Right ventricle myocardium inferior (tissue), 1 donor: ENCODE data around the gene HIPK3. TPM values are rescaled to one million over a fixed set of nuclear protein-coding genes. Genes with fewer than 3 reads are reported as not detected.

Experiments used
- ATAC-seq: fragments of 200-7000 bp; cut with Tn5 transposase; one replicate; pipeline ENCODE4 v1.9.1; 2020; ENCODE audit warnings: mild to moderate bottlenecking, moderate library complexity
- DNase-seq: peaks from one replicate; pipeline ENCODE4 v3.0.0; 2021; ENCODE audit errors: missing footprints
- intact Hi-C: fragments of 100-400 bp; cut with DNase I; formaldehyde crosslinking; loops from one replicate; pipeline ENCODE4 v1.11.0; 2022
- total RNA-seq: library from RNA; stranded (reverse); fragmentation: NEBNext Ultra II Directional; extraction: Animal tissue kit (Norgen Biotek cat#: 25700); gene quantifications from one replicate; pipeline ENCODE4 v1.2.1, GENCODE V29; 2021
- donor health status: DM: no; HTN: yes; CAD: no; lungs with severe emphysema.

Gene HIPK3
- total RNA-seq, 1 donor from 2014 or later: 285 TPM

GRCh38 chr11:33377412-33378370, 120.5 kb downstream of the HIPK3 start:
- ATAC-seq (no peak), DNase-seq (no peak)
- intact Hi-C loops: no loop called here

GRCh38 chr11:33379947-33380346, 122.8 kb downstream of the HIPK3 start:
- no peak for DNase-seq
- ATAC-seq: no peak
- intact Hi-C loops: no loop called here

- DNase-seq (no peak), ATAC-seq (no peak)
- intact Hi-C loops: no loop called here
Measured at GRCh38 chr11:33383075-33383919, 126.1 kb downstream of the HIPK3 start.

GRCh38 chr11:33383920-33384209, 126.7 kb downstream of the HIPK3 start:
- ATAC-seq (no peak), DNase-seq (no peak)
- intact Hi-C loops: no loop called here

- intact Hi-C loops: no loop called here
- ATAC-seq: no peak
- no peak for DNase-seq
Measured at GRCh38 chr11:33384220-33384619, 127.0 kb downstream of the HIPK3 start.

- DNase-seq (no peak), ATAC-seq (no peak)
- intact Hi-C loops: no loop called here
Measured at GRCh38 chr11:33387581-33387980, 130.4 kb downstream of the HIPK3 start.

GRCh38 chr11:33387996-33388395, 130.8 kb downstream of the HIPK3 start:
- DNase-seq (no peak), ATAC-seq (no peak)
- intact Hi-C loops: no loop called here

- intact Hi-C loops: no loop called here
- ATAC-seq (no peak), DNase-seq (no peak)
Measured at GRCh38 chr11:33388793-33389525, 131.8 kb downstream of the HIPK3 start.

GRCh38 chr11:33389635-33390034, 132.5 kb downstream of the HIPK3 start:
- intact Hi-C loops: no loop called here
- DNase-seq: no peak
- no peak for ATAC-seq

GRCh38 chr11:33390944-33391892, 134.0 kb downstream of the HIPK3 start:
- no peak for DNase-seq
- intact Hi-C loops: no loop called here
- no peak for ATAC-seq

GRCh38 chr11:33391893-33392251, 134.7 kb downstream of the HIPK3 start:
- DNase-seq (no peak), ATAC-seq (no peak)

GRCh38 chr11:33394431-33395109, 137.4 kb downstream of the HIPK3 start:
- ATAC-seq: no peak
- intact Hi-C loops: no loop called here
- no peak for DNase-seq

More at GRCh38 chr11:33391893-33392251, 134.7 kb downstream of the HIPK3 start:
- intact Hi-C loops: no loop called here

- intact Hi-C loops: no loop called here
- DNase-seq (no peak), ATAC-seq (no peak)
Measured at GRCh38 chr11:33396361-33396760, 139.2 kb downstream of the HIPK3 start.

- DNase-seq (no peak), ATAC-seq (no peak)
- intact Hi-C loops: no loop called here
Measured at GRCh38 chr11:33399421-33399820, 142.2 kb downstream of the HIPK3 start.

GRCh38 chr11:33402066-33402465, 144.9 kb downstream of the HIPK3 start:
- ATAC-seq (no peak), DNase-seq (no peak)
- intact Hi-C loops: no loop called here

GRCh38 chr11:33403344-33403743, 146.2 kb downstream of the HIPK3 start:
- intact Hi-C loops: no loop called here
- DNase-seq (no peak), ATAC-seq (no peak)

- intact Hi-C loops: no loop called here
- no peak for ATAC-seq
- no peak for DNase-seq
Measured at GRCh38 chr11:33405834-33406602, 148.8 kb downstream of the HIPK3 start.
